ENCODE results near the gene FNDC11. TPM values are rescaled to one million over a fixed set of nuclear protein-coding genes. Genes with fewer than 3 reads are reported as not detected.

The FNDC11 gene
- total and polyA plus RNA-seq, 3 donors from 2014 or later, result 85.4 to 147 (median 121) TPM

DNA sequence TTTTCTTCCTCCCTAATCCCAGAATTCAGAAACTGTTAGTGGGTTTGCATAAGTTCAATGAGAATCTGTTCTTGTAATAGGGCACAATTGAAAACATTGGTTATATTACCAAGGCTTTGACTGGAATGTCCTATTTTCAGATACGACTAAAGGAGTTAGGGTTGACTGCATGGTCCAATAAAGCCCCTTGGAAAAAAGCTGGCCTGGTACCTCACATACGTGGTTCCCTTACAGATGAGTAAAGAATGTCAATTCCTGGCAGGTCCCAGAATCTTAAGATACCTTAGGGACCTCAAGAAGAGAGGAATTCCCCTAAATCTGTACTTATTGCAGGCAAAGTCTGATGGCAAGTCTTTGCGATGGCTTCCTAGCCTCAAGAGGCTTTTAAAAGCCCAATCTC lies 28.8 kb upstream of the FNDC11 start:
- no peaks in the 10 kb centered on the region for H3K9me3 ChIP-seq
- WGBS, 2 donors, result 71% methylated on average over 3 of the region's 3 CpGs
- TF ChIP-seq, protein P1, sequence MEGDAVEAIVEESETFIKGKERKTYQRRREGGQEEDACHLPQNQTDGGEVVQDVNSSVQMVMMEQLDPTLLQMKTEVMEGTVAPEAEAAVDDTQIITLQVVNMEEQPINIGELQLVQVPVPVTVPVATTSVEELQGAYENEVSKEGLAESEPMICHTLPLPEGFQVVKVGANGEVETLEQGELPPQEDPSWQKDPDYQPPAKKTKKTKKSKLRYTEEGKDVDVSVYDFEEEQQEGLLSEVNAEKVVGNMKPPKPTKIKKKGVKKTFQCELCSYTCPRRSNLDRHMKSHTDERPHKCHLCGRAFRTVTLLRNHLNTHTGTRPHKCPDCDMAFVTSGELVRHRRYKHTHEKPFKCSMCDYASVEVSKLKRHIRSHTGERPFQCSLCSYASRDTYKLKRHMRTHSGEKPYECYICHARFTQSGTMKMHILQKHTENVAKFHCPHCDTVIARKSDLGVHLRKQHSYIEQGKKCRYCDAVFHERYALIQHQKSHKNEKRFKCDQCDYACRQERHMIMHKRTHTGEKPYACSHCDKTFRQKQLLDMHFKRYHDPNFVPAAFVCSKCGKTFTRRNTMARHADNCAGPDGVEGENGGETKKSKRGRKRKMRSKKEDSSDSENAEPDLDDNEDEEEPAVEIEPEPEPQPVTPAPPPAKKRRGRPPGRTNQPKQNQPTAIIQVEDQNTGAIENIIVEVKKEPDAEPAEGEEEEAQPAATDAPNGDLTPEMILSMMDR (IDR thresholded peaks at IDR 0.05), result no peak
- TF ChIP-seq POLR2A (IDR thresholded peaks at IDR 0.05), result no peak
- H3K27ac ChIP-seq, result no peak overlapping the region
- intact Hi-C loops (cut with DNase I; ENCODE audit: low total_unique reads), result no loop called here
- no peaks in the 10 kb centered on the region for H3K36me3 ChIP-seq (ENCODE audit: low read depth, missing control alignments)
- no peaks in the 10 kb centered on the region for H3K27me3 ChIP-seq
- no peak for DNase-seq
- H3K4me3 ChIP-seq, result no peak overlapping the region
- peaks cover 14% of the 10 kb centered on the region for H3K4me1 ChIP-seq

DNA sequence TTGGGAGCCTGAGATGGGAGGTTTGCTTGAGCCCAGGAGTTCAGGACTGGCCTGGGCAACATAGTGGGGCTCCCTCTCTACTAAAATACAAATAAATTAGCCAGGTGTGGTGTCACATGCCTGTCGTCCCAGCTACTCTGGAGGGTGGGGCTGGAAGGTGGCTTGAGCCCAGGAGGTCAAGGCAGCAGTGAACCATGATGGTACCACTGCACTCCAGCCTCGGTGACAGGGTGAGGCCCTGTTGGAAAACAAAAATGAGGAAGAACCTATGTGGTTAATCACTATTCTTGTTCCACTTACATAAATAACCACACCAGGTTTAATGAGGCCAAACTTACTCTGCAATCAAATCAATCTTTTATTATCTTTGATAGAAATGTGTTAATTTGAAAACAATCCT lies 28.0 kb upstream of the FNDC11 start:
- intact Hi-C loops (cut with DNase I; ENCODE audit: low total_unique reads), result no loop called here
- TF ChIP-seq, protein P1 (IDR thresholded peaks at IDR 0.05), result no peak
- TF ChIP-seq POLR2A (IDR thresholded peaks at IDR 0.05), result no peak
- peaks cover 14% of the 10 kb centered on the region for H3K4me1 ChIP-seq
- H3K27ac ChIP-seq, result no peak overlapping the region
- no peaks in the 10 kb centered on the region for H3K36me3 ChIP-seq (ENCODE audit: low read depth, missing control alignments)
- DNase-seq, result no peak
- no peaks in the 10 kb centered on the region for H3K9me3 ChIP-seq
- 33 to 77% methylated on average over 2 of the region's 2 CpGs for WGBS, 2 donors
- no peak overlapping the region for H3K4me3 ChIP-seq
- no peaks in the 10 kb centered on the region for H3K27me3 ChIP-seq

DNA sequence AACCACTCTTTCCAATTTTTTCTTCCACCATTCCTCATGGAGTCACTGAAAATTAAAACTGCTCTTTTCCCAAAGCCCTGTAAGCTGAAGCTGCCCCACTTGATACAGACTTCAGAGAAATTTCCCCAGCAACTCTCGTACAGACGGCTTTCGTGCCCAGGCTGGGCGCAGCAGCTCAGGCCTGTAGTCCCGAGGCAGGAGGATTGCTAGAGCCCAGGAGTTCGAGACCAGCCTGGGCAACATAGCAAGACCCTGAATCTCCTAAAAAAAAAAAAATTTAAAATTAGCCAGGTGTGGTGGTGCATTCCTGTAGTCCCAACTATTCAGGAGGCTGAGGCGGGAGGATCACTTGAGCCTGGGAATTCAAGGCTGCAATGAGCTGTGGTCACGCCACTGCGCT lies 26.8 kb upstream of the FNDC11 start:
- Histone ChIP-seq H3K4me3 (no peak overlapping the region), H3K27me3 (no peaks in the 10 kb centered on the region), H3K36me3 (ENCODE audit: low read depth, missing control alignments) (no peaks in the 10 kb centered on the region), H3K4me1 (peaks cover 5% of the 10 kb centered on the region), H3K27ac (no peak overlapping the region), H3K9me3 (no peaks in the 10 kb centered on the region)
- no peak for DNase-seq
- intact Hi-C loops (cut with DNase I; ENCODE audit: low total_unique reads), result no loop called here
- TF ChIP-seq, protein P1 (IDR thresholded peaks at IDR 0.05), result no peak
- TF ChIP-seq POLR2A (IDR thresholded peaks at IDR 0.05), result no peak
- WGBS, 2 donors, result 87 to 88% methylated on average over 9 of the region's 9 CpGs

DNA sequence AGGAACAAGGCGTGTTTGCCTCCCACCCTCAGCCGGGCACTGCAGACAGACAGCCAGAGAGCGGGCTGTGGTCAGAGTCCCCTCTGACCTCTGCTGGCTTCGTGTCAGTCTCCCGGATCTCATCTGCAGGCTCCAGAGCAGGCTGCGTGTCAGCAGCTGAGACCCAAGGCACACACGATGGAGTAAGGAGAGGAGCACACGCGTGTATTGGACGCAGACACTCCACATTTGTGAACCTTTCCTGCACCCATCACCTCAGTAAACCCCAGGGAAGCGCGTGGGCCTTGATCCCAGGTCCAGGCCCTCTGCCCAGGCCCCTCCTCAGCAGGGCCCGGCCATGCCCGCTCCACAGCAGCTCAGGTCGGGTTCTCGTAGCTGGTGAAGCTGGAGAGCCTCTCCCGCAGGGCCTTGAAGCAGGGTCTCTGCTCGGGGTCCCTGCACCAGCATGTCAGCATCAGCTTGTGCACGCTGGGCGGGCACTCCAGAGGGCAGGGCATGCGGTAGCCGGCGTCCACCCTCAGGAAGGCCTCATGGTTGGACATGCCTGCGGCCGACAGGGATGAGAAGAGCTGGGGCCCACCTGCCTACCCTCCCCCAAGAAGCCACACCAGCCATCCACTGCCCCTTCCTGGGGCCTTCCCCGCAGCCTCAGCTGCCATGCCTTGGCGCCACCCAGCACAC lies 24.6 kb upstream of the FNDC11 start:
- no peak overlapping the region for H3K27ac ChIP-seq
- DNase-seq, result no peak
- intact Hi-C loops (cut with DNase I; ENCODE audit: low total_unique reads), result no loop called here
- H3K27me3 ChIP-seq, result no peaks in the 10 kb centered on the region
- no peak overlapping the region for H3K4me3 ChIP-seq
- no peaks in the 10 kb centered on the region for H3K4me1 ChIP-seq
- TF ChIP-seq POLR2A (IDR thresholded peaks at IDR 0.05), result no peak
- TF ChIP-seq, protein P1 (IDR thresholded peaks at IDR 0.05), result no peak
- 73 to 85% methylated on average over 12 to 23 of the region's 27 CpGs for WGBS, 2 donors
- H3K9me3 ChIP-seq, result no peaks in the 10 kb centered on the region
- H3K36me3 ChIP-seq (ENCODE audit: low read depth, missing control alignments), result no peaks in the 10 kb centered on the region
